HEK293T (cell line): Measurements from ENCODE around the gene EGFL8.
"Not testable (repeated sequence)": the region's sequence is repeated elsewhere in the genome, so short reads cannot be mapped to it uniquely, and the experiment has no call there.

ENCODE experiments used
- CTCF ChIA-PET: fragments of 350-600 bp; formaldehyde crosslinking; extraction: SDS; loops from one replicate; lab custom pipeline; 2021; ENCODE audit warnings: antibody characterized with exemption, inconsistent platforms; lab: Yijun Ruan, JAX
- POLR2A ChIA-PET: fragments of 350-600 bp; formaldehyde crosslinking; extraction: SDS; loops from one replicate; lab custom pipeline; 2020; ENCODE audit warnings: antibody characterized with exemption, inconsistent platforms; lab: Yijun Ruan, JAX
- DNase-seq: peaks from one replicate; pipeline ENCODE4 v3.0.0; 2012; ENCODE audit warnings: mixed read lengths; ENCODE audit errors: extremely low spot score
- ARNT ChIP-seq: fragments of 450-650 bp; IDR thresholded peaks from 2 replicates; pipeline ENCODE4 v1.6.1; 2017; ENCODE audit warnings: mild to moderate bottlenecking
- BHLHE40 ChIP-seq: fragments of 450-650 bp; IDR thresholded peaks from 2 replicates; pipeline ENCODE4 v1.6.1; 2016; ENCODE audit warnings: mild to moderate bottlenecking, moderate library complexity, borderline replicate concordance
- CTBP1 ChIP-seq: fragments of 450-650 bp; IDR thresholded peaks from 2 replicates; pipeline ENCODE4 v1.6.1; 2016; ENCODE audit warnings: borderline replicate concordance
- ELF4 ChIP-seq: fragments of 450-650 bp; IDR thresholded peaks from 2 replicates; pipeline ENCODE4 v1.6.1; 2017; ENCODE audit warnings: antibody characterized with exemption
- FOXA1 ChIP-seq: fragments of 450-650 bp; IDR thresholded peaks from 2 replicates; pipeline ENCODE4 v1.6.1; 2016; ENCODE audit warnings: mild to moderate bottlenecking
- FOXK2 ChIP-seq: fragments of 450-650 bp; IDR thresholded peaks from 2 replicates; pipeline ENCODE4 v1.6.1; 2016; ENCODE audit warnings: mild to moderate bottlenecking
- FOXM1 ChIP-seq: fragments of 450-650 bp; IDR thresholded peaks from 2 replicates; pipeline ENCODE4 v1.6.1; 2017; ENCODE audit warnings: mild to moderate bottlenecking, borderline replicate concordance
- HDGF ChIP-seq: fragments of 450-650 bp; IDR thresholded peaks from 2 replicates; pipeline ENCODE4 v1.6.1; 2017; ENCODE audit warnings: antibody characterized with exemption, borderline replicate concordance
- L3MBTL2 ChIP-seq: fragments of 450-650 bp; conservative IDR thresholded peaks from 2 replicates; pipeline ENCODE4 v1.6.1; 2016; ENCODE audit warnings: mild to moderate bottlenecking
- LEF1 ChIP-seq: fragments of 450-650 bp; IDR thresholded peaks from 2 replicates; pipeline ENCODE4 v1.6.1; 2017; ENCODE audit warnings: mild to moderate bottlenecking, borderline replicate concordance
- NFRKB ChIP-seq: fragments of 450-650 bp; IDR thresholded peaks from 2 replicates; pipeline ENCODE4 v1.6.1; 2016; ENCODE audit warnings: mild to moderate bottlenecking, moderate library complexity
- PKNOX1 ChIP-seq: fragments of 450-650 bp; IDR thresholded peaks from 2 replicates; pipeline ENCODE4 v1.6.1; 2016
- SP1 ChIP-seq: fragments of 450-650 bp; IDR thresholded peaks from 2 replicates; pipeline ENCODE4 v1.6.1; 2017
- SUZ12 ChIP-seq: fragments of 450-650 bp; IDR thresholded peaks from 2 replicates; pipeline ENCODE4 v1.6.1; 2016; ENCODE audit warnings: mild to moderate bottlenecking
- TARDBP ChIP-seq: fragments of 450-650 bp; IDR thresholded peaks from 2 replicates; pipeline ENCODE4 v1.6.1; 2016
- ZNF384 ChIP-seq: fragments of 450-650 bp; IDR thresholded peaks from 2 replicates; pipeline ENCODE4 v1.6.1; 2016

EGFL8 gene

GRCh38 chr6:32210191-32210601 lies 45.8 kb downstream of the EGFL8 start:
- ChIA-PET POLR2A (no interaction called here), CTCF (no interaction called here)
- DNase-seq: no peak
- TF ChIP-seq ARNT (no peak), SUZ12 (no peak), FOXK2 (no peak), LEF1 (no peak), FOXA1 (no peak), ELF4 (no peak), TARDBP (no peak), HDGF (no peak), BHLHE40 (no peak), SP1 (no peak), FOXM1 (no peak), PKNOX1 (no peak), CTBP1 (no peak), L3MBTL2 (no peak), NFRKB (no peak), ZNF384 (no peak)

GRCh38 chr6:32211432-32211831 lies 47.0 kb downstream of the EGFL8 start:
- POLR2A ChIA-PET: not testable (repeated sequence)
- CTCF ChIA-PET: interaction anchor here (0.6 kb wide), 1 partner anchor 420 kb away, joined by 3 read pairs; no protein-coding TSS in a partner anchor

GRCh38 chr6:32212076-32212760 lies 47.8 kb downstream of the EGFL8 start:
- no peak for DNase-seq
- TF ChIP-seq PKNOX1 (no peak), BHLHE40 (no peak), LEF1 (no peak), ARNT (no peak), FOXK2 (no peak), CTBP1 (no peak), SUZ12 (no peak)
- CTCF ChIA-PET: interaction anchor here (0.6 kb wide), 1 partner anchor 421 kb away, joined by 3 read pairs; no protein-coding TSS in a partner anchor
- POLR2A ChIA-PET: interaction anchor here (1.3 kb wide), 1 partner anchor 17 kb away, joined by 3 read pairs; no protein-coding TSS in a partner anchor

More at GRCh38 chr6:32211432-32211831, 47.0 kb downstream of the EGFL8 start:
- DNase-seq: not testable (repeated sequence)

GRCh38 chr6:32213649-32214048 lies 49.3 kb downstream of the EGFL8 start:
- ChIA-PET POLR2A (no interaction called here), CTCF (no interaction called here)
- DNase-seq: no peak
- TF ChIP-seq L3MBTL2 (no peak), ZNF384 (no peak), BHLHE40 (no peak), HDGF (no peak), CTBP1 (no peak), PKNOX1 (no peak), FOXK2 (no peak), ELF4 (no peak), SUZ12 (no peak), TARDBP (no peak), FOXM1 (no peak), FOXA1 (no peak), LEF1 (no peak), SP1 (no peak), NFRKB (no peak), ARNT (no peak)

- ChIA-PET POLR2A (no interaction called here), CTCF (no interaction called here)
- DNase-seq: no peak
- TF ChIP-seq LEF1 (no peak), NFRKB (no peak), TARDBP (no peak), HDGF (no peak), SUZ12 (no peak), ARNT (no peak), FOXM1 (no peak), ZNF384 (no peak), BHLHE40 (no peak), CTBP1 (no peak), PKNOX1 (no peak), L3MBTL2 (no peak)
Measured at GRCh38 chr6:32214126-32214525, 49.7 kb downstream of the EGFL8 start.
